Neuronal stem cell (in vitro differentiated cells): ENCODE results near the gene CHML.

Experiments
- DNase-seq: peaks from one replicate; pipeline ENCODE4 v3.0.0-alpha.2; 2013; ENCODE audit warnings: low spot score
- H2AFZ ChIP-seq: one replicate; pipeline ENCODE4 v1.6.1; 2013; ENCODE audit warnings: mild to moderate bottlenecking, low read length, inconsistent platforms
- H2AK5ac ChIP-seq: 2 replicates; pipeline ENCODE4 v1.6.1; 2013; ENCODE audit warnings: low read depth, mild to moderate bottlenecking, inconsistent platforms, low read length, moderate library complexity, mixed read lengths
- H2BK120ac ChIP-seq: 2 replicates; pipeline ENCODE4 v1.6.1; 2013; ENCODE audit warnings: low read depth, mild to moderate bottlenecking, inconsistent platforms, low read length, moderate library complexity, mixed read lengths
- H2BK12ac ChIP-seq: one replicate; pipeline ENCODE4 v1.6.1; 2013; ENCODE audit warnings: low read length, inconsistent platforms
- H2BK15ac ChIP-seq: 2 replicates; pipeline ENCODE4 v1.6.1; 2013; ENCODE audit warnings: mild to moderate bottlenecking, low read length, inconsistent platforms, mixed read lengths
- H2BK5ac ChIP-seq: one replicate; pipeline ENCODE4 v1.6.1; 2013; ENCODE audit warnings: inconsistent platforms, mild to moderate bottlenecking, low read length, moderate library complexity
- H3K14ac ChIP-seq: one replicate; pipeline ENCODE4 v1.6.1; 2013; ENCODE audit warnings: low read length, inconsistent platforms
- H3K18ac ChIP-seq: 2 replicates; pipeline ENCODE4 v1.6.1; 2013; ENCODE audit warnings: low read length, inconsistent platforms
- H3K23ac ChIP-seq: 2 replicates; pipeline ENCODE4 v1.6.1; 2013; ENCODE audit warnings: low read depth, mild to moderate bottlenecking, mixed read lengths, low read length, inconsistent platforms; ENCODE audit not compliant: poor library complexity
- H3K27ac ChIP-seq: replicated peaks from 3 replicates; pipeline ENCODE4 v1.5.1; 2013; ENCODE audit warnings: low read length, inconsistent platforms
- H3K27me3 ChIP-seq, 3 experiments: 2 replicates each; pipeline ENCODE4 v1.6.1; 2013; ENCODE audit warnings: low read length in 3 of 3, mild to moderate bottlenecking in 2 of 3, inconsistent platforms in 1 of 3, low read depth in 1 of 3, mixed read lengths in 1 of 3, moderate library complexity in 1 of 3; ENCODE audit not compliant: control insufficient read depth in 3 of 3, insufficient read depth in 3 of 3
- H3K36me3 ChIP-seq, 2 donors: replicated peaks in 1 of 2; 2 replicates each; pipeline ENCODE4 v1.6.1; 2013; ENCODE audit warnings: low read length in 2 of 2; ENCODE audit not compliant: control insufficient read depth in 2 of 2, insufficient read depth in 2 of 2
- H3K4ac ChIP-seq: 2 replicates; pipeline ENCODE4 v1.6.1; 2013; ENCODE audit warnings: inconsistent platforms, mild to moderate bottlenecking, low read length, moderate library complexity
- H3K4me1 ChIP-seq, 2 donors: 1 replicate in 1 of 2; 2 replicates in 1 of 2; pipeline ENCODE4 v1.6.1; 2013; ENCODE audit warnings: low read length in 2 of 2, low read depth in 1 of 2; ENCODE audit not compliant: control insufficient read depth in 2 of 2, insufficient read depth in 1 of 2
- H3K4me2 ChIP-seq: one replicate; pipeline ENCODE4 v1.6.1; 2013; ENCODE audit warnings: mild to moderate bottlenecking, low read length, inconsistent platforms; ENCODE audit not compliant: insufficient read depth, poor library complexity, severe bottlenecking
- H3K4me3 ChIP-seq, 2 donors: 2 replicates each; pipeline ENCODE4 v1.5.1; 2013; ENCODE audit warnings: low read length in 2 of 2, mild to moderate bottlenecking in 2 of 2, inconsistent platforms in 1 of 2, moderate library complexity in 1 of 2
- H3K79me1 ChIP-seq: one replicate; pipeline ENCODE4 v1.6.1; 2013; ENCODE audit warnings: low read depth, mild to moderate bottlenecking, inconsistent platforms, low read length, moderate library complexity
- H3K9ac ChIP-seq: one replicate; pipeline ENCODE4 v1.6.1; 2013; ENCODE audit warnings: mild to moderate bottlenecking, low read depth, low read length, inconsistent platforms; ENCODE audit not compliant: poor library complexity
- H3K9me3 ChIP-seq, 2 donors: replicated peaks in 1 of 2; 2 replicates each; pipeline versions ENCODE3 to v1.6.1; 2013; ENCODE audit warnings: low read length in 2 of 2, mild to moderate bottlenecking in 2 of 2, inconsistent platforms in 1 of 2, low read depth in 1 of 2, mixed read lengths in 1 of 2, moderate library complexity in 1 of 2; ENCODE audit not compliant: control insufficient read depth in 2 of 2, insufficient read depth in 1 of 2
- H4K8ac ChIP-seq: one replicate; pipeline ENCODE4 v1.6.1; 2013; ENCODE audit warnings: low read depth, mild to moderate bottlenecking, inconsistent platforms, low read length, moderate library complexity
- H4K91ac ChIP-seq: one replicate; pipeline ENCODE4 v1.6.1; 2013; ENCODE audit warnings: low read length, low read depth, mild to moderate bottlenecking, inconsistent platforms; ENCODE audit not compliant: poor library complexity
- WGBS, 2 donors: extraction: QIAGEN DNeasy Blood & Tissue Kit; methylation state at CpG; one replicate each; pipeline ENCODE4 v1.1.7; 2013; ENCODE audit warnings: missing lambda C conversion rate in 2 of 2, mixed read lengths in 1 of 2; ENCODE audit not compliant: insufficient read length in 2 of 2, insufficient replicate concordance in 1 of 2; ENCODE audit errors: extremely low coverage in 2 of 2; 5-methylcytosine and 5-hydroxymethylcytosine counted together

Gene CHML

GRCh38 chr1:241654641-241655040, 14.5 kb upstream of the CHML start:
- H2BK15ac ChIP-seq, result no peak overlapping the region
- no peak overlapping the region for H4K91ac ChIP-seq
- no peak overlapping the region for H3K4me2 ChIP-seq
- no peak overlapping the region for H3K4me3 ChIP-seq
- H2BK12ac ChIP-seq, result no peak overlapping the region
- H3K4ac ChIP-seq, result no peak overlapping the region
- no peak overlapping the region for H2BK5ac ChIP-seq
- no peak overlapping the region for H3K18ac ChIP-seq
- H2AFZ ChIP-seq, result no peak overlapping the region
- no peak overlapping the region for H2AK5ac ChIP-seq
- no peak overlapping the region for H3K9ac ChIP-seq
- H3K14ac ChIP-seq, result no peak overlapping the region
- no peak overlapping the region for H3K23ac ChIP-seq
- no peak overlapping the region for H3K27ac ChIP-seq
- no peaks in the 10 kb centered on the region for H3K4me1 ChIP-seq
- H3K27me3 ChIP-seq, result no peaks in the 10 kb centered on the region
- H3K79me1 ChIP-seq, result no peaks in the 10 kb centered on the region
- DNase-seq, result no peak
- H2BK120ac ChIP-seq, result no peak overlapping the region
- H3K9me3 ChIP-seq, result no peaks in the 10 kb centered on the region
- H3K36me3 ChIP-seq, result no peaks in the 10 kb centered on the region
- no peak overlapping the region for H4K8ac ChIP-seq
- WGBS, 2 donors, result no CpG with 5 or more reads among the region's 1 CpG

- no peak overlapping the region for H2BK120ac ChIP-seq
- H3K79me1 ChIP-seq, result no peaks in the 10 kb centered on the region
- H3K9ac ChIP-seq, result no peak overlapping the region
- no peak overlapping the region for H3K14ac ChIP-seq
- no peak overlapping the region for H2BK15ac ChIP-seq
- H2AK5ac ChIP-seq, result no peak overlapping the region
- H2BK5ac ChIP-seq, result no peak overlapping the region
- no peak overlapping the region for H3K4ac ChIP-seq
- H3K36me3 ChIP-seq, result no peaks in the 10 kb centered on the region
- H3K4me3 ChIP-seq, result no peak overlapping the region
- H4K8ac ChIP-seq, result no peak overlapping the region
- WGBS, 2 donors, result no CpG with 5 or more reads among the region's 1 CpG
- no peak overlapping the region for H2AFZ ChIP-seq
- DNase-seq, result no peak
- no peak overlapping the region for H3K4me2 ChIP-seq
- H3K9me3 ChIP-seq, result no peaks in the 10 kb centered on the region
- H2BK12ac ChIP-seq, result no peak overlapping the region
- H3K4me1 ChIP-seq, result no peaks in the 10 kb centered on the region
- no peaks in the 10 kb centered on the region for H3K27me3 ChIP-seq
- no peak overlapping the region for H3K27ac ChIP-seq
- no peak overlapping the region for H3K18ac ChIP-seq
- H4K91ac ChIP-seq, result no peak overlapping the region
- no peak overlapping the region for H3K23ac ChIP-seq
Observed at GRCh38 chr1:241654019-241654418, 13.8 kb upstream of the CHML start.

- no CpG with 5 or more reads among the region's 4 CpGs for WGBS, 2 donors
- H2BK15ac ChIP-seq, result no peak within 1 kb of the TSS
- no peak within 1 kb of the TSS for H2AFZ ChIP-seq
- no peak within 1 kb of the TSS for H2BK5ac ChIP-seq
- no peak within 1 kb of the TSS for H2BK12ac ChIP-seq
- H3K4me1 ChIP-seq, result no peaks in the 10 kb centered on the region
- H3K4me2 ChIP-seq, result no peak within 1 kb of the TSS
- H3K23ac ChIP-seq, result no peak within 1 kb of the TSS
- no peak within 1 kb of the TSS for H3K9ac ChIP-seq
- no peak within 1 kb of the TSS for H4K8ac ChIP-seq
- no peak within 1 kb of the TSS for H4K91ac ChIP-seq
- no peak within 1 kb of the TSS for H2AK5ac ChIP-seq
- H3K36me3 ChIP-seq, result no peaks in the 10 kb centered on the region
- no peak within 1 kb of the TSS for H2BK120ac ChIP-seq
- no peaks in the 10 kb centered on the region for H3K27me3 ChIP-seq
- H3K4me3 ChIP-seq, result no peak within 1 kb of the TSS
- no peak within 1 kb of the TSS for H3K14ac ChIP-seq
- H3K27ac ChIP-seq, result no peak within 1 kb of the TSS
- no peak for DNase-seq
- no peaks in the 10 kb centered on the region for H3K79me1 ChIP-seq
- H3K4ac ChIP-seq, result no peak within 1 kb of the TSS
- H3K18ac ChIP-seq, result no peak within 1 kb of the TSS
- H3K9me3 ChIP-seq, result no peaks in the 10 kb centered on the region
Observed at GRCh38 chr1:241652012-241652411, 11.8 kb upstream of the CHML start, which contains the start of gene WDR64. TSS of gene WDR64 (plus strand) at chr1:241652281. CDS start at chr1:241652485, 204 bp downstream.

- no peak overlapping the region for H3K27ac ChIP-seq
Observed at GRCh38 chr1:241648159-241648558, 8.0 kb upstream of the CHML start.

More at GRCh38 chr1:241648159-241648558, 8.0 kb upstream of the CHML start:
- no peak overlapping the region for H3K4me3 ChIP-seq
- H3K18ac ChIP-seq, result no peak overlapping the region
- H3K79me1 ChIP-seq, result no peaks in the 10 kb centered on the region
- no peak overlapping the region for H3K4me2 ChIP-seq
- H4K8ac ChIP-seq, result no peak overlapping the region
- H3K36me3 ChIP-seq, result no peaks in the 10 kb centered on the region
- no peak overlapping the region for H2BK15ac ChIP-seq
- WGBS, 2 donors, result no CpG with 5 or more reads among the region's 1 CpG
- H3K27me3 ChIP-seq, result no peaks in the 10 kb centered on the region
- no peaks in the 10 kb centered on the region for H3K9me3 ChIP-seq
- H2BK120ac ChIP-seq, result no peak overlapping the region
- no peak overlapping the region for H3K9ac ChIP-seq
- H2AFZ ChIP-seq, result no peak overlapping the region
- no peak overlapping the region for H4K91ac ChIP-seq
- no peak overlapping the region for H2AK5ac ChIP-seq
- H3K4me1 ChIP-seq, result no peaks in the 10 kb centered on the region
- H3K23ac ChIP-seq, result no peak overlapping the region
- H2BK5ac ChIP-seq, result no peak overlapping the region
- no peak overlapping the region for H3K4ac ChIP-seq
- DNase-seq, result no peak
- H2BK12ac ChIP-seq, result no peak overlapping the region
- H3K14ac ChIP-seq, result no peak overlapping the region
